Fibroblast of mammary gland (primary cell): Measurements from ENCODE around the gene SH3RF3.
"Not testable (repeated sequence)": the region's sequence is repeated elsewhere in the genome, so short reads cannot be mapped to it uniquely, and the experiment has no call there.

Experiments
- DNase-seq: peaks from one replicate; pipeline ENCODE4 v3.0.0-alpha.2; 2010; ENCODE audit warnings: low read depth
- H3K4me3 ChIP-seq: 2 replicates; pipeline ENCODE4 v1.5.1; 2011; ENCODE audit warnings: low read depth, mild to moderate bottlenecking, low read length, moderate library complexity; ENCODE audit not compliant: control insufficient read depth
- TF ChIP-seq, protein P1 (sequence below): conservative IDR thresholded peaks from 2 replicates; pipeline ENCODE4 v1.5.1; 2011; ENCODE audit warnings: low read depth, low read length, inconsistent platforms; ENCODE audit not compliant: control insufficient read depth, insufficient read depth

SH3RF3 gene

DNA sequence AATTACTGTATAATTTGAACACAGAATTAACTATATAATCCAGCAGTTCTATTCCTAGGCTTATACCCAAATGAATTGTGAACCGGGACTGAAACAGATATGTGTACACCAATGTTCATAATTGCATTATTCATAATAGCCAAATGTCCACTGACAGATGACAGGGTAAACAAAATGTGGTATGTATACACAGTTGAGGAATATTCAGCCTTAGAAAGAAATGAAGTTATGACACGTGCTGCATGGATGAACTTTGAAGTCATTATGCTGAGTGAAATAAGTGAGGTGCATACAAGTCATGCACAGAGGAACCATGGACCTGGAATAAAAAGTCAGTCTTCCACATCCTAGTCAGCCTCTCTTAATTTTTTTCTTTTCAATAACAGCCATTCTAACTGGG, 91.9 kb downstream of the SH3RF3 start:
- TF ChIP-seq, protein P1, sequence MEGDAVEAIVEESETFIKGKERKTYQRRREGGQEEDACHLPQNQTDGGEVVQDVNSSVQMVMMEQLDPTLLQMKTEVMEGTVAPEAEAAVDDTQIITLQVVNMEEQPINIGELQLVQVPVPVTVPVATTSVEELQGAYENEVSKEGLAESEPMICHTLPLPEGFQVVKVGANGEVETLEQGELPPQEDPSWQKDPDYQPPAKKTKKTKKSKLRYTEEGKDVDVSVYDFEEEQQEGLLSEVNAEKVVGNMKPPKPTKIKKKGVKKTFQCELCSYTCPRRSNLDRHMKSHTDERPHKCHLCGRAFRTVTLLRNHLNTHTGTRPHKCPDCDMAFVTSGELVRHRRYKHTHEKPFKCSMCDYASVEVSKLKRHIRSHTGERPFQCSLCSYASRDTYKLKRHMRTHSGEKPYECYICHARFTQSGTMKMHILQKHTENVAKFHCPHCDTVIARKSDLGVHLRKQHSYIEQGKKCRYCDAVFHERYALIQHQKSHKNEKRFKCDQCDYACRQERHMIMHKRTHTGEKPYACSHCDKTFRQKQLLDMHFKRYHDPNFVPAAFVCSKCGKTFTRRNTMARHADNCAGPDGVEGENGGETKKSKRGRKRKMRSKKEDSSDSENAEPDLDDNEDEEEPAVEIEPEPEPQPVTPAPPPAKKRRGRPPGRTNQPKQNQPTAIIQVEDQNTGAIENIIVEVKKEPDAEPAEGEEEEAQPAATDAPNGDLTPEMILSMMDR: no peak
- H3K4me3 ChIP-seq: no peak overlapping the region
- DNase-seq: no peak

DNA sequence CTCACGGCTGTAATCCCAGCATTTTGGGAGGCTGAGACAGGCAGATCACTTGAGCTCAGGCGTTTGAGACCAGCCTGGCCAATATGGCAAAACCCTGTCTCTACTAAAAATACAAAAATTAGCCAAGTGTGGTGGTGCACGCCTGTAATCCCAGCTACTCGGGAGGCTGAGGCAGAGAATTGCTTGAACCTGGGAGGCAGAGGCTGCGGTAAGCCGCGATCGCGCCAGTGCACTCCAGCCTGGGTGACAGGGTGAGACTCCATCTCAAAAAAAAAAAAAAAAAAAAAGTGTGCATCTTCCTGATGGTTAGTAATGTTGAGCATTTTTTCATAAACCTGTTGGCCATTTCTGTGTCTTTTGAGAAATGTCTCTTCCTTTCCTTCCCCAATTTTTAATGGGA, 92.3 kb downstream of the SH3RF3 start:
- DNase-seq, H3K4me3 ChIP-seq: not testable (repeated sequence)

DNA sequence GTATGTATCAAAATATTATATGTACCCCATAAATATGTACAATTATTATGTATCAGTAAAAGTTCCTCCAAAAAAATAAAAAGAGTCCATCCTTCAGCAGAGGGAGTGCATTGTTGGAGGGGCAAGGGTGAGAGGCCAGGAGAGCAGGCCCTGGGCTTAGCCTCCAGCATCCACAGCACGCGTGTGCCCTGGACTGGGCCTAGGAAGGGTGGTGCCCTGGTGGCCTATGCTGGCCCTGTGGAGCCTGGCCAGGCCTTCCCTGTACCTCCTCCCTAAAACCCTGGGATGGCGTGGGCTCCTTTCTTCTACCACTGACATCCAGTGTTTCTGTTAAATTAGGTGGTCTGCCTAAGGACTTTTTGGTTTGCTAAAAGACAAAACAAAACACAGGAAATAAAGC, 93.4 kb downstream of the SH3RF3 start:
- H3K4me3 ChIP-seq: no peak overlapping the region
- DNase-seq: no peak
- TF ChIP-seq, protein P1: no peak

DNA sequence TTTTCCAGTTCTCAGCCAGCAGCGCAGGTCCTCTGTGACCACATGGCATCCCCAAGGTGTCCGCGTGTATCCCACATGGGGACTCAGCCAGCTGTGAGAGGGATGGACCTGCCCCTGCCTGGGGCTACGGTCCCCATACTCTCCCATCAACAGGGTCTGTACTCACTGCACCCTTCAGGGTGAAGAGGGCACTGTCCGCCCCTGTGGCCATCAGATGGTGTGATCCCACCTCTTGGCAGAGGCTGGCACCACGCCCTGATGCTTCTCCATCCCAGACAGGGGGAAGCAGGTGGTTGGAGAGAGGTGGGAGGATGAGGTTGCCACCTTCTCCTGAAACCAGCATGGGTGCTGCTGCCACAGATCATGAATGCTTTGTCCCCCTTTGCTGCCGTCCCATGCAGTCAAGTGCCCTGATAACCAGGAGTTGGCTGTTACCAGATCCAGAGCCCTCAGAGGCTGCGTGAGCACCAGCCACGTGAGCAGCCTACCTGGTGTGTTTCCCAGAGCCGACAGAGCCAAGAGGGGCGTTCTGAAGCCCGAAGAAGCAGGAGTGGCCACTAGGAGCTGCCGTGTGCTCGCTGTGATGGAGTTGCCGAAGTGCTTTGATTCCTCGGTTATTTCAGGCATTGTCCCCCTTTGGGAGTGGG, 93.9 kb downstream of the SH3RF3 start:
- TF ChIP-seq, protein P1: no peak
- DNase-seq: no peak
- H3K4me3 ChIP-seq: no peak overlapping the region

DNA sequence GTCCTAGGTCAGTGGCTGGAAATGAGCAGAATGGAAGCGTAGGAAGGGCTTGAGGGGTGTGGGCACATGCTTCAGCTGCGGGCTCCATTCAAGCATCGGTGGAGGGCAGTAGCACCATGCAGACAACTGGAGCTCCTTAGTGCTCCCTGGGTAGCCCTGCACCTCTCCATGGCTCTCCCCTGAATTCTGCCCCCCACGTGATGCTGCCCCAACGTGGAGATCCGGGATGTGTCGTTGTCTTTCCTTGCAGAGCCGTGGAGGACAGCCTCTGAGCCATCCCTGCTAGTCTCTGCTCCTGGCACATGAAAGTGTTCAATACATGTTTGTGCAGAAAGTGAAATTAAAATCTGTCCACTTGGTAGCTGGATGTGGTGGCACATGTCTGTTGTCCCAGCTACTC, 94.5 kb downstream of the SH3RF3 start:
- no peak for DNase-seq
- no peak overlapping the region for H3K4me3 ChIP-seq
- TF ChIP-seq, protein P1: no peak

DNA sequence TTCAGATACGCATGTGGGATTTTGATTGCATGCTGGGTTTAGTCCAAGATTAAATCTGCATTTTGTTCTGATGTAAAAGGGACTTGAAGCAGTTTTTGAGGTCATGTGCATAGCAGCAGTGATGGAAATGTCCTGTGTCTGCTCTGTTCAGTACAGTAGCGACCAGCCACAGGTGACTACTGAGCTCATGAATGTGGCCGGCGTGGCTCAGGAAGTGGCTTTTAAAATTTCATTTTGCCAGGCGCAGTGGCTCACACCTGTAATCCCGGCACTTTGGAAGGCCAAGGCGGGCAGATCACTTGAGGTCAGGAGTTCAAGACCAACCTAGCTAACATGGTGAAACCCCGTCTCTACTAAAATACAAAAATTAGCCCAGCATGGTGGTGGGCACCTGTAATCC, 95.3 kb downstream of the SH3RF3 start:
- DNase-seq, H3K4me3 ChIP-seq: not testable (repeated sequence)

DNA sequence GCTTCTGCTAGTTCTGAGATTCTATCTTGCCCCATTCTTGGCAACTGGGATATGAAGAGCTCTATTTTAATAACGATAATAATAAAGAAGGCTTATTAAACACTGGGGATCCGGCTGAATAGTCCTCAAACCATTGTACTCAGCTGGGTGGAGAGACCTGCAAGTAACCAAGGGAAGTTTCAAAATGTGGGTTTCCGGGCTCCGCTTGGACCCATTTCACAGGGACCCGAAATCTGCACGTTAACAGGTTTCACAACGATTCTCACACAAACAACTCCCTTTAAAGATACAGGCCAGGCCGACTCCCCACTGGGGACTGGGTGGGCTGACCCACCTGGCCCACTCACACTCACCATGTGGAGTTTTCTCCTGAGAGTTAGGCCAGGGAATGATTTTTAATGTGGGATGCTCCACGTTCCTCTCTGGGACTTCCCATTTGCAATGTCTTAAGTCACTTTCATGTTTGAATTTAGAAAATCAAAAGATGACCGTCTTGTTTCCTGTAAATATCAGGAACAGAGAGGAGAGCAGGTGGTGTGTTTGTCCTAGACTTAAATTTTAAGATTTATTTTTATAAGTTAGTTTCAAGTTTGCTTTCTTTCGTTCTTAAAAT, 96.3 kb downstream of the SH3RF3 start:
- no peak overlapping the region for H3K4me3 ChIP-seq
- no peak for DNase-seq
- TF ChIP-seq, protein P1: no peak

DNA sequence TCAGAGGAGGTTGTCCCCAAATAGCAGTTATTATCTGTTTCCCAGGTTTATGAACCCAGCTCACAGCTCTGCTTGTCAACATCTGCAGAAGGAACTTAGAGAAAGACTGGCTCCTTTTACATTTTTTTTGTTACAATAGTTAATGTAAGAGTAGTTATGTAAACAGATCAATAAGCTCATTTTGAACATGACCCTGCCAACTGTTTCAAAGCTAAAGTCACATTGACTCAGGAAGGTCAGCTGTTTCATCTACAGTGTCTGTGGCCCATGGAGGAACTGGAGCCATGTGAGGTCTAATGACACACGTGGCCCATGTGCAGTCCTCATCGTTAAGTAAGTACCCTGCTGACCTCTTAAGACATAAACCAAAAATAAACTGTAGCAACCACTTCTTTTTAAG, 97.1 kb downstream of the SH3RF3 start:
- H3K4me3 ChIP-seq: no peak overlapping the region
- TF ChIP-seq, protein P1: no peak
- no peak for DNase-seq
